Caco-2 (cell line): Measurements from ENCODE around the gene ABHD11. TPM values are rescaled to one million over a fixed set of nuclear protein-coding genes. Genes with fewer than 3 reads are reported as not detected.

Experiments used
- BruUV-seq: library from RNA; stranded (reverse); fragments of 400-500 nt; replicated peaks from 2 replicates; lab custom pipeline; 2021; lab: Mats Ljungman, UMichigan
- CTCF ChIA-PET: fragments of 300-600 bp; sonication (Branson Sonifier 250); formaldehyde crosslinking; loops from one replicate; lab custom pipeline; 2022; ENCODE audit warnings: antibody characterized with exemption; lab: Charles Lee
- POLR2A ChIA-PET: fragments of 300-600 bp; sonication (Branson Sonifier 250); formaldehyde crosslinking; loops from one replicate; lab custom pipeline; 2022; ENCODE audit warnings: antibody characterized with exemption; lab: Charles Lee
- DNase-seq, 2 experiments: peaks; one replicate each; pipeline versions ENCODE4 v3.0.0 to v3.0.0-alpha.2; 2020 to 2022
- H3K27me3 ChIP-seq: replicated peaks from 2 replicates; pipeline ENCODE4 v1.6.0; 2011; ENCODE audit warnings: low read length; ENCODE audit not compliant: control insufficient read depth, insufficient read depth
- H3K36me3 ChIP-seq: 2 replicates; pipeline ENCODE4 v1.5.1; 2011; ENCODE audit warnings: low read length; ENCODE audit not compliant: control insufficient read depth, insufficient read depth
- H3K4me1 ChIP-seq: fragments of 250-450 bp; sonication (Bioruptor Pico); 2 replicates; pipeline ENCODE4 v1.5.1; 2020; ENCODE audit warnings: mild to moderate bottlenecking
- H3K4me3 ChIP-seq: 2 replicates; pipeline ENCODE4 v1.5.1; 2011; ENCODE audit warnings: low read depth, mild to moderate bottlenecking, control low read depth, low read length
- H3K9me3 ChIP-seq: fragments of 250-450 bp; sonication (Bioruptor Pico); 2 replicates; pipeline ENCODE4 v1.5.1; 2020; ENCODE audit warnings: mild to moderate bottlenecking, moderate library complexity
- H3K27ac Mint-ChIP-seq: one replicate; pipeline ENCODE4 v1.8.0; 2022; ENCODE audit warnings: mixed read lengths; ENCODE audit not compliant: unreplicated experiment
- H3K27me3 Mint-ChIP-seq: one replicate; pipeline ENCODE4 v1.8.0; 2022; ENCODE audit warnings: mixed read lengths; ENCODE audit not compliant: insufficient read depth, unreplicated experiment
- H3K36me3 Mint-ChIP-seq: one replicate; pipeline ENCODE4 v1.8.0; 2022; ENCODE audit warnings: mild to moderate bottlenecking, mixed read lengths; ENCODE audit not compliant: insufficient read depth, unreplicated experiment
- H3K4me1 Mint-ChIP-seq: one replicate; pipeline ENCODE4 v1.8.0; 2022; ENCODE audit warnings: low read depth, mixed read lengths; ENCODE audit not compliant: unreplicated experiment
- H3K4me3 Mint-ChIP-seq: one replicate; pipeline ENCODE4 v1.8.0; 2022; ENCODE audit warnings: mild to moderate bottlenecking, moderate library complexity, mixed read lengths; ENCODE audit not compliant: unreplicated experiment
- H3K9me3 Mint-ChIP-seq: one replicate; pipeline ENCODE4 v1.8.0; 2022; ENCODE audit warnings: mixed read lengths; ENCODE audit not compliant: unreplicated experiment
- intact Hi-C: fragments of 100-400 bp; cut with micrococcal nuclease; formaldehyde crosslinking; loops from one replicate; pipeline ENCODE4 v1.10.0; 2022; ENCODE audit not compliant: unreplicated experiment
- total RNA-seq: library from RNA; stranded (reverse); gene quantifications from 2 replicates; pipeline ENCODE4 v1.2.3, GENCODE V29; 2022
- TF ChIP-seq, protein P1 (sequence below), 2 experiments: fragments of 200-600 bp in 1 of 2; IDR thresholded peaks; 1 replicate in 1 of 2; 2 replicates in 1 of 2; pipeline versions ENCODE4 v1.5.1 to v1.8.0; 2011 to 2022; ENCODE audit warnings: antibody characterized with exemption in 1 of 2, control low read depth in 1 of 2, inconsistent platforms in 1 of 2, low read depth in 1 of 2, low read length in 1 of 2, mild to moderate bottlenecking in 1 of 2, moderate library complexity in 1 of 2; ENCODE audit not compliant: insufficient read depth in 1 of 2, severe bottlenecking in 1 of 2, unreplicated experiment in 1 of 2

ABHD11 gene
- total RNA-seq, 1 experiment from 2014 or later = 38.9 TPM

GRCh38 chr7:73699370-73700068 is 39.1 kb downstream of the ABHD11 start:
- ChIA-PET CTCF (interaction anchor here (0.6 to 2.5 kb wide), 3 partner anchors 29 to 581 kb away, joined by 3 to 8 read pairs (median 4); no protein-coding TSS in a partner anchor), POLR2A (no interaction called here)
- Mint-ChIP-seq H3K36me3 (peaks cover 74% of the 10 kb centered on the region), H3K4me3 (no peak overlapping the region), H3K4me1 (no peaks in the 10 kb centered on the region), H3K27me3 (no peaks in the 10 kb centered on the region), H3K27ac (no peak overlapping the region), H3K9me3 (no peaks in the 10 kb centered on the region)
- H3K4me1 ChIP-seq = peaks cover 12% of the 10 kb centered on the region
- TF ChIP-seq, protein P1, sequence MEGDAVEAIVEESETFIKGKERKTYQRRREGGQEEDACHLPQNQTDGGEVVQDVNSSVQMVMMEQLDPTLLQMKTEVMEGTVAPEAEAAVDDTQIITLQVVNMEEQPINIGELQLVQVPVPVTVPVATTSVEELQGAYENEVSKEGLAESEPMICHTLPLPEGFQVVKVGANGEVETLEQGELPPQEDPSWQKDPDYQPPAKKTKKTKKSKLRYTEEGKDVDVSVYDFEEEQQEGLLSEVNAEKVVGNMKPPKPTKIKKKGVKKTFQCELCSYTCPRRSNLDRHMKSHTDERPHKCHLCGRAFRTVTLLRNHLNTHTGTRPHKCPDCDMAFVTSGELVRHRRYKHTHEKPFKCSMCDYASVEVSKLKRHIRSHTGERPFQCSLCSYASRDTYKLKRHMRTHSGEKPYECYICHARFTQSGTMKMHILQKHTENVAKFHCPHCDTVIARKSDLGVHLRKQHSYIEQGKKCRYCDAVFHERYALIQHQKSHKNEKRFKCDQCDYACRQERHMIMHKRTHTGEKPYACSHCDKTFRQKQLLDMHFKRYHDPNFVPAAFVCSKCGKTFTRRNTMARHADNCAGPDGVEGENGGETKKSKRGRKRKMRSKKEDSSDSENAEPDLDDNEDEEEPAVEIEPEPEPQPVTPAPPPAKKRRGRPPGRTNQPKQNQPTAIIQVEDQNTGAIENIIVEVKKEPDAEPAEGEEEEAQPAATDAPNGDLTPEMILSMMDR (IDR thresholded peaks at IDR 0.05; ENCODE audit: insufficient read depth in 1 of 2, low read depth in 1 of 2, low read length in 1 of 2, severe bottlenecking in 1 of 2, unreplicated experiment in 1 of 2) = no peak
- no peak overlapping the region for H3K4me3 ChIP-seq
- no peaks in the 10 kb centered on the region for H3K27me3 ChIP-seq
- DNase-seq = peak; percentile 43 to 63
- intact Hi-C loops = no loop called here
- no peaks in the 10 kb centered on the region for H3K9me3 ChIP-seq
- peaks cover 3% of the 10 kb centered on the region; the same call in 1 of the 2 replicates for H3K36me3 ChIP-seq
- BruUV-seq = no TSS peak

- H3K9me3 ChIP-seq = no peaks in the 10 kb centered on the region
- BruUV-seq = no TSS peak
- POLR2A ChIA-PET = interaction anchor here (0.6 to 1.1 kb wide), 3 partner anchors 21 to 112 kb away, joined by 4 to 5 read pairs (median 5); partner anchors contain the start of gene STX1A
- no peak for DNase-seq
- no peak overlapping the region for H3K4me3 Mint-ChIP-seq
- peaks cover 4% of the 10 kb centered on the region for H3K36me3 ChIP-seq
- TF ChIP-seq, protein P1 (IDR thresholded peaks at IDR 0.05; ENCODE audit: insufficient read depth in 1 of 2, low read depth in 1 of 2, low read length in 1 of 2, severe bottlenecking in 1 of 2, unreplicated experiment in 1 of 2) = no peak
- intact Hi-C loops = no loop called here
- no peak overlapping the region for H3K4me3 ChIP-seq
- H3K9me3 Mint-ChIP-seq = no peaks in the 10 kb centered on the region
- peaks cover 72% of the 10 kb centered on the region for H3K36me3 Mint-ChIP-seq
- peak overlapping the region; percentile 10 for H3K27ac Mint-ChIP-seq
- H3K27me3 Mint-ChIP-seq = no peaks in the 10 kb centered on the region
- H3K4me1 Mint-ChIP-seq = no peaks in the 10 kb centered on the region
- no peaks in the 10 kb centered on the region for H3K27me3 ChIP-seq
- H3K4me1 ChIP-seq = peaks cover 12% of the 10 kb centered on the region
- CTCF ChIA-PET = no interaction called here
These were observed 40.2 kb downstream of the ABHD11 start for GRCh38 chr7:73698410-73698809.

DNA sequence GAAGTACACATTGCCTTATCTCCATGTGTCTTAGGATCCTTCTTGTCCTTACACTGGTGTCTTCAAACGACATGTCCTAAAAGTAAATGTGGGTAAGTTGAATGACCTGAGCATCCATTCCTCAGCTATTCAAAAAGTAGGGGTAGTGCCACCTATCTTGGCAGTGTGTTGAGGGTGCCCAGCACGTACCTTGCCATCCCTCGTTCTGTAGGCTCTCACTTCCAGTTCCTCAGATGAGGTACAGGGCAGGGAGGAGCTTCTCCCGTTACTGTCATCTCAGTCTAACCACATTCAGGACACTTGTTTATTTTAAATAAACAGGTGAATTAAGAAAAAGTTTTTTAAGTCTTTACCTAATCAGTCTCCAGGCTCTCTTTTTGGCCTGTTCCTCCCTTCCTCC is 42.2 kb downstream of the ABHD11 start:
- H3K4me3 ChIP-seq = no peak overlapping the region
- intact Hi-C loops = no loop called here
- peaks cover 67% of the 10 kb centered on the region for H3K36me3 Mint-ChIP-seq
- H3K9me3 Mint-ChIP-seq = no peaks in the 10 kb centered on the region
- H3K9me3 ChIP-seq = no peaks in the 10 kb centered on the region
- ChIA-PET POLR2A (no interaction called here), CTCF (no interaction called here)
- H3K4me1 Mint-ChIP-seq = no peaks in the 10 kb centered on the region
- peaks cover 5% of the 10 kb centered on the region for H3K36me3 ChIP-seq
- peaks cover 12% of the 10 kb centered on the region for H3K4me1 ChIP-seq
- DNase-seq = no peak
- no peak overlapping the region for H3K4me3 Mint-ChIP-seq
- H3K27me3 Mint-ChIP-seq = no peaks in the 10 kb centered on the region
- BruUV-seq = no TSS peak
- no peak overlapping the region for H3K27ac Mint-ChIP-seq
- no peaks in the 10 kb centered on the region for H3K27me3 ChIP-seq
- TF ChIP-seq, protein P1 (IDR thresholded peaks at IDR 0.05; ENCODE audit: insufficient read depth in 1 of 2, low read depth in 1 of 2, low read length in 1 of 2, severe bottlenecking in 1 of 2, unreplicated experiment in 1 of 2) = no peak
